EH (cell line): ENCODE data around the gene OTOP2.
A peak's percentile ranks its signal among the peaks of the same experiment; 100 is the strongest.

Source experiments
- DNase-seq: peaks from one replicate; pipeline ENCODE4 v3.0.0-alpha.2; 2015; ENCODE audit warnings: low read depth

The OTOP2 gene, protein sequence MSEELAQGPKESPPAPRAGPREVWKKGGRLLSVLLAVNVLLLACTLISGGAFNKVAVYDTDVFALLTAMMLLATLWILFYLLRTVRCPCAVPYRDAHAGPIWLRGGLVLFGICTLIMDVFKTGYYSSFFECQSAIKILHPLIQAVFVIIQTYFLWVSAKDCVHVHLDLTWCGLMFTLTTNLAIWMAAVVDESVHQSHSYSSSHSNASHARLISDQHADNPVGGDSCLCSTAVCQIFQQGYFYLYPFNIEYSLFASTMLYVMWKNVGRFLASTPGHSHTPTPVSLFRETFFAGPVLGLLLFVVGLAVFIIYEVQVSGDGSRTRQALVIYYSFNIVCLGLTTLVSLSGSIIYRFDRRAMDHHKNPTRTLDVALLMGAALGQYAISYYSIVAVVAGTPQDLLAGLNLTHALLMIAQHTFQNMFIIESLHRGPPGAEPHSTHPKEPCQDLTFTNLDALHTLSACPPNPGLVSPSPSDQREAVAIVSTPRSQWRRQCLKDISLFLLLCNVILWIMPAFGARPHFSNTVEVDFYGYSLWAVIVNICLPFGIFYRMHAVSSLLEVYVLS

GRCh38 chr17:74924250-74924948 is at the start of gene OTOP2:
Gene OTOP2, plus strand, starts transcription at chr17:74924273. Its CDS starts 360 bp downstream, at chr17:74924633.
- no peak for DNase-seq

DNA sequence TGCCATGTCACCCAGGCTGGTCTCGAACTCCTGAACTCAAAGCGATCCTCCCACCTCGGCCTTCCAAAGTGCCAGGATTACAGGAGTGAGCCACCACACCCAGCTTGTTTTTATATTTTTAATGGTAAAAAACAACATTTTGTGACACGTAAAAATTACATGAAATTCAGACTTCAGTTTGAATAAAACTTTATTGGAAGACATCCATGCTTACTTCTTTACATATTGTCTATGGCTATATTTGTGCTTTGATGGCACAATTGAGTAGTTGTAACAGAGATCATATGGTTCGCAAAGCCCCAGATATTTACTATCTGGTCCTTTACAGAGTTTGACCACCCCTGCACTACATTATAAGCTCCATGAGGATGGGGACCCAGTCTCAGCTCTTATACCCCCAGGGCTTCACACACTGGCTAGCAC is 49.4 kb upstream of the OTOP2 start:
- no peak for DNase-seq

- no peak for DNase-seq
These were observed 48.7 kb upstream of the OTOP2 start for GRCh38 chr17:74875155-74875976.

DNA sequence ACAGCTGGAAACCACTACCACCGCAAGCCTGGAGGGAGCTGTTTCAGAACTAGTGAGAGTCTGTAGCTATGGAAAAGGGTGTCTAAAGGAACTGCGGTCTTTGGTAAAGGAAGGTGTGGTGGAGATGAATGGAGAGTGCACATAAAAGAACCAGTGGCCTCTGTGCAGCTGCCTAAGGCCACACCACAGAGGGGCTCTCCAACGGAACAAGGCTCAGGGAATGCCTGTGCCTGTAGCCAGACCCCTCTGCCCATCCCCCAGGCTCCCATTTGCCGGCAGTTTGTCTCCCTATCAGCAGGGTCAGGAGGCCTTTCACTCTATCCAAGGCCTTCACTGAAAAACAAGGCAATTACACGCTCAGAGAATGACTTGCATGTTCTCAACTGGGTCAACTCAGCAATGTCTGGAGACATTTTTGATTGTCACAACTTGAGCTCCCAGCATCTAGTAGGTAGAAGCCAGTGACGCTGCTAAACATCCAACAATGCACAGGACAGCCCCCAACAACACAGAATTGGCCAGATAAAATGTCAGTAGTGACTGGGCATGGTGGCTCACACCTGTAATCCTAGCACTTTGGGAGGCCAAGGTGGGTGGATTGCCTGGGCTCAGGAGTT is 48.0 kb upstream of the OTOP2 start:
- DNase-seq = no peak

- DNase-seq = peak; percentile 9
These were observed 46.2 kb upstream of the OTOP2 start for GRCh38 chr17:74877592-74878548.

DNA sequence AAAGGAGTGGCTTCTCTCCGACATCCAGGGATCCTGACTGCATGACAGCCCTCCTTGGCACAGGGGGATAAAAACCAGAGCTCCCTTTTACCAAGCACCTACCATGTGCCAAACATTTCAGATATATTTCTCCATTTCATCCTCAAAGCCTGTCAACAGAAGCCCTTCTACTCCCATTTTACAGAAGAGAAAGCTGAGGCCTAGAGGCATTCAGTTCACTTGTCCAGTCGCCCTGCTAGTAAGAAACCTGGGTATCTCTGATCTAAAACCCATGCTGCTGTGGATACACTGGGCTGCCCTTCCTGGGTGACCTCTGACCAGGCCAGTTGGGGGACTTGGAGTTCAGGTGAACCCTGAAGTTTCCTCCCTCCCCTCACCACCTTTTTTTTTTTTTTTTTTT is 45.4 kb upstream of the OTOP2 start:
- DNase-seq = no peak

- no peak for DNase-seq
These were observed 44.8 kb upstream of the OTOP2 start for GRCh38 chr17:74879308-74879707.

DNA sequence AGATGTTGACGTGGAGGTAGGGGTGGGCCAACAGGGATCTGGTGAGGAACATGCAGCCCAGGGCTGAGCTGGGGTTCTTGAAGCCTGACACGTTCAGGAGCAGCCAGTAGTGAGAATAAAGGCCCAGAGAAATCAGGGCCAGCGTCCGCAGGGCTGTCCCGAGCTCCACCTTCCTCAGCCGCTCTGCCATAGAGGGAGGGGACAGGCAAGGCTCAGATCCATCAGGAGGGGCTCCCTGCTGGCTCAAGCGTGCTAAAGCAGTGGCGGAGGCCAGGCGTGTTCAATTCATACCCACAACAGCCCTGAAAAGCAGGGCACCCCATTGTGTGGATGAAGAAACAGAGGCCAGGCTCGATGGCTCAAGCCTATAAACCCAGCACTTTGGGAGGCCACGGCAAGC is 43.0 kb upstream of the OTOP2 start:
- DNase-seq = no peak

DNA sequence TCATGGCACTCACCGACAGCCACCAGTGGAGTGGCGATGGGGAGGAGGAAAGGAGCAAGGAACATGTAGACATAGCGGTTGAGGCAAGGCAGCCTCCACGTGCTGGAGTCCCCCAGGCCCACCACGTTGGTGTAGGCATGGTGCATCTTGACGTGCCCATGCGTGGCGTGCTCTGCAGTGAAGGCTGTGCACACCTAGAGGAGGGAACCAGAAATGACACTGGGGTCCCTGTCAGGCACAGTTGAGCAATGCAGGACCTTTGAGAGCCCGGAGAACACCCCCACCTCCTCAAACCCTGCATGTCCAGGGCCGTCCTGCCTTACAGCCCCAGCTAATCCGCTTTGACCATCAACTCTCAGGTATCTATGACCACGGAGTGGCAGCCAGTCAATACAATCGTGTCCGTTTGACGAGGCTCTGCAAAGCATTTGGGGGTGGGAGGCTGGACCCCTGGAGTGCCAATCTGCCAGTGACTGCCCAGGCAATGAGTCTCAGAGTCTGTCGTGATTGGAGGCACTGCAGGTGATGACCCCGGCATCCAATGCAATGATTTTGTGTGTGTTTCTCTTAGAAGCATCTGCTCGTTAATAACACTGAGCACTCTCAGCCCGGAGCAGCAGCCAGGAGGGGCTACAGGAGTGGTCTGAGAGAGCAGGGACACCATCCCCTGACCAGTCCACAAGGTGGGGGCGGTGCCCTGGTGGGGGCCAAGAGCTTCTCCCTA is 41.4 kb upstream of the OTOP2 start:
- DNase-seq = no peak

- peak; percentile 24 for DNase-seq
These were observed 40.8 kb upstream of the OTOP2 start for GRCh38 chr17:74883241-74883745.

DNA sequence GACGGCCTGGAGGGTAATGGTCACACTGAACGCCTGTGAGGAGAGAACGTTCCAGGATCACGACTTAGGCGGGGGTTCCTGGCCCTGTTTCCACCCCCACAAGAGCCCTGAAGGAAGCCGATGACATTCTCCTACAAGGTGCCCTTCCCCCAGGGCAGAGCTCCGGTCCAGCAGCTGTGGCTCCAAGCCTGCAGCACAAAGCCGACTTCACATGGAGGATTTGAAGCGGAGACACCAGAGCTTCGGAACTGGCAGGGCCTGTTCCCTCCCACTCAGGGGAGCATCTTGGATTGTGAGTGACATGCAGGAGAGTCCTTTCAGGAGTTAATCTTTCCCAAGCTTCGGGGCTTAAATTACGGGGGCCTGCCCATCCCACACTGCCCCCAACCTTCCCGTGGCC is 35.6 kb upstream of the OTOP2 start:
- no peak for DNase-seq

GRCh38 chr17:74890554-74890953 is 33.5 kb upstream of the OTOP2 start:
- no peak for DNase-seq

DNA sequence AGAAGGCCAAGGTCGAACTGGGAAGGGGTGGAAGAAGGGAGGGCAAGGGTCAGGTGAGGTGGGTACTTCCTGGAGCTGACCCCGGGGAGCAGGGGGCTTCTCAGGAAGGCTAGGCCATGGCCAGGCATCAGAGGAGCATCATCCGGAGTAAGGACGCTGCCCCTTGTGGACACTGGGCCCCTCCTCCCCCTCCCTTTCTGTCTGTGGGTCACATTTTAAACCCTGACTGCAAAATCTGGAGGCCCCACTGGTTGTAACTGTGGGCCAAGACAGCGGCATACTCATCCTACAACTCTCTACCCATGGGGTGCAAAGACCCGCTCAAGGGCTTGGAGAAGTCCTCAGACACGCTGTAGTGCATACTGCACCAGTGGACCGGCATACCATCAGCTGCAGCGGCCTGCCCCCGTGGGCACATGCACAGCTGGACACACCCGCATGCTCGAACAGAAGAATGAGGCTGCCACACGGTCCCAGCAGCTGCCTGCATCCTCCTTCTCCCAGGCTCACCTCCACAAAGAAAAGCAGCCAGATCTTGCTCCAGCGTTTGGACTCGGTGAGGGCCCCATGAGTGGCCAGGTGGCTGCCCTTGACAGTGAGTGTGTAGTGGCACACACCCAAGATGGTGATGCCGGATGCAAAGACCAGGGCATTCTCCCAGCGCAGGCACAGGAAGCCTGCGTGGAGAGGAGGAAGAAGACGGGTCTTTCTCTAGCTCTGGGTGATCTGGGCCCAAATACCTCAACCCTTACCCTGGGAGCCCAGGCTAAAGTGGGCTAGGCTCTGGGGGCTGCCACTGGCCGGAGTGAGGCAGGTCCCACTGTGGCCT is 31.8 kb upstream of the OTOP2 start:
- no peak for DNase-seq

GRCh38 chr17:74892974-74893911 is 30.8 kb upstream of the OTOP2 start, which contains the start of gene FADS6:
Gene FADS6, minus strand, starts transcription at chr17:74893633. Its CDS starts 38 bp downstream, at chr17:74893595.
- DNase-seq = no peak

GRCh38 chr17:74893936-74894671 is 30.0 kb upstream of the OTOP2 start:
- no peak for DNase-seq

DNA sequence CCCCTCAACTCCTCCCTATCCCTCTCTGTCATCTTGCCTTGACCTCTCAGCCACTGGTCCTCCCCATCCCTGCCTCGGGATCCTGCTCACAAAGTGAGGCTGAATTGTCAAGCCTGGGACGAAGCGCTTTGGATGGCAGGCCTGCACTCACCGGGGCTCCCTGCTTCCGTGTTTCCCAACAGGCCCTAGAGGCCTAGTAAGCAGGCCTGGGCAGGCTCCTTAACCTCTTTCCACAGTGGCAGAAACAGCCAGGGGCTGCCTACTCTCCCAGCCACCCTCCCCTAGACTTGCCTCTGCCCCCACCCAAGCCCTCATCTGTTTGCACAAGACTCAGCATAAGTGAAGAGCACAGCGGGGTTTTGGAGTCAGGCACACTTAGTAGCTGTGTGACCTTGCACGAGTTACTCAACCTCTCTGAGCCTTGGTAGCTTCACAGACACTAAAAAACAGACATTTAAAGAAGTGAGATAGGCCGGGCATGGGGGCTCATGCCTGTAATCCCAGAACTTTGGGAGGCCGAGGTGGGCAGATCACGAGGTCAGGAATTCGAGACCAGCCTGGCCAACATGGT is 25.6 kb upstream of the OTOP2 start:
- DNase-seq = no peak
